IMR-90 (cell line): Measurements from ENCODE around the gene TPST1. TPM values are rescaled to one million over a fixed set of nuclear protein-coding genes. Genes with fewer than 3 reads are reported as not detected.

ENCODE experiments used
- ATAC-seq: fragments of 200-7000 bp; cut with Tn5 transposase; 2 replicates; pipeline ENCODE4 v1.9.1; 2020; ENCODE audit warnings: low read depth, mild to moderate bottlenecking, moderate library complexity
- BruUV-seq: library from RNA; stranded (reverse); fragments of 400-500 nt; replicated peaks from 2 replicates; lab custom pipeline; 2021; lab: Mats Ljungman, UMichigan
- CTCF ChIA-PET: fragments of 300-600 bp; formaldehyde crosslinking; extraction: SDS; loops from one replicate; lab custom pipeline; 2021; ENCODE audit warnings: antibody characterized with exemption; lab: Yijun Ruan, JAX
- POLR2A ChIA-PET: fragments of 300-600 bp; sonication (Branson Sonifier 250); formaldehyde crosslinking; loops from one replicate; lab custom pipeline; 2022; ENCODE audit warnings: antibody characterized with exemption; ENCODE audit not compliant: unreplicated experiment; lab: Charles Lee
- DNase-seq: peaks from one replicate; pipeline ENCODE4 v3.0.0; 2013
- H2AFZ ChIP-seq: replicated peaks from 2 replicates; pipeline ENCODE3; 2013; ENCODE audit warnings: low read length, mild to moderate bottlenecking; ENCODE audit not compliant: poor library complexity
- H2AK5ac ChIP-seq: 2 replicates; pipeline ENCODE4 v1.6.1; 2013; ENCODE audit warnings: low read depth, low read length, inconsistent platforms
- H2AK9ac ChIP-seq: replicated peaks from 2 replicates; pipeline ENCODE3; 2013; ENCODE audit warnings: mild to moderate bottlenecking, low read depth, low read length, moderate library complexity; ENCODE audit not compliant: poor library complexity
- H2BK120ac ChIP-seq: 2 replicates; pipeline ENCODE4 v1.6.1; 2013; ENCODE audit warnings: low read depth, low read length, inconsistent platforms
- H2BK15ac ChIP-seq: 3 replicates; pipeline ENCODE4 v1.6.1; 2013; ENCODE audit warnings: low read depth, low read length, inconsistent platforms
- H2BK20ac ChIP-seq: 2 replicates; pipeline ENCODE4 v1.6.1; 2013; ENCODE audit warnings: low read depth, mild to moderate bottlenecking, inconsistent platforms, low read length, moderate library complexity
- H2BK5ac ChIP-seq: 2 replicates; pipeline ENCODE4 v1.6.1; 2013; ENCODE audit warnings: mild to moderate bottlenecking, low read depth, low read length, inconsistent platforms; ENCODE audit not compliant: poor library complexity, severe bottlenecking
- H3K14ac ChIP-seq: replicated peaks from 2 replicates; pipeline ENCODE4 v1.6.1; 2013; ENCODE audit warnings: low read depth, low read length, inconsistent platforms
- H3K18ac ChIP-seq: 2 replicates; pipeline ENCODE4 v1.6.1; 2013; ENCODE audit warnings: low read depth, low read length, control low read depth
- H3K23ac ChIP-seq: 2 replicates; pipeline ENCODE4 v1.6.1; 2013; ENCODE audit warnings: low read depth, low read length, inconsistent platforms
- H3K27ac ChIP-seq: 2 replicates; pipeline ENCODE4 v1.5.1; 2013; ENCODE audit warnings: mild to moderate bottlenecking, control low read depth, low read length; ENCODE audit not compliant: insufficient read depth
- H3K27me3 ChIP-seq: 2 replicates; pipeline ENCODE4 v1.6.1; 2013; ENCODE audit warnings: low read length; ENCODE audit not compliant: control insufficient read depth, insufficient read depth
- H3K36me3 ChIP-seq: 2 replicates; pipeline ENCODE4 v1.6.1; 2013; ENCODE audit warnings: low read length, mixed read lengths; ENCODE audit not compliant: control insufficient read depth, insufficient read depth
- H3K4ac ChIP-seq: 2 replicates; pipeline ENCODE4 v1.6.1; 2013; ENCODE audit warnings: low read depth, low read length, inconsistent platforms
- H3K4me1 ChIP-seq: 2 replicates; pipeline ENCODE4 v1.6.1; 2013; ENCODE audit warnings: low read length, mixed read lengths; ENCODE audit not compliant: control insufficient read depth, insufficient read depth
- H3K4me2 ChIP-seq: 2 replicates; pipeline ENCODE4 v1.6.1; 2013; ENCODE audit warnings: low read depth, mild to moderate bottlenecking, control low read depth, low read length, moderate library complexity
- H3K4me3 ChIP-seq: 2 replicates; pipeline ENCODE4 v1.5.1; 2013; ENCODE audit warnings: low read depth, mild to moderate bottlenecking, control low read depth, low read length, moderate library complexity; ENCODE audit not compliant: insufficient read depth
- H3K56ac ChIP-seq: 2 replicates; pipeline ENCODE4 v1.6.1; 2013; ENCODE audit warnings: low read length, inconsistent platforms; ENCODE audit not compliant: insufficient read depth; ENCODE audit errors: extremely low read depth
- H3K79me1 ChIP-seq, 2 experiments: 2 replicates each; pipeline ENCODE4 v1.6.1; 2013; ENCODE audit warnings: low read length in 2 of 2, inconsistent platforms in 1 of 2, low read depth in 1 of 2
- H3K9ac ChIP-seq: 2 replicates; pipeline ENCODE4 v1.6.1; 2013; ENCODE audit warnings: low read depth, low read length, control low read depth
- H3K9me1 ChIP-seq: 2 replicates; pipeline ENCODE4 v1.6.1; 2013; ENCODE audit warnings: low read length, inconsistent platforms; ENCODE audit not compliant: insufficient read depth
- H3K9me3 ChIP-seq: 2 replicates; pipeline ENCODE4 v1.6.1; 2013; ENCODE audit warnings: low read length; ENCODE audit not compliant: control insufficient read depth, insufficient read depth
- H4K20me1 ChIP-seq: 2 replicates; pipeline ENCODE4 v1.6.1; 2013; ENCODE audit warnings: low read length, inconsistent platforms; ENCODE audit not compliant: insufficient read depth
- H4K5ac ChIP-seq: 2 replicates; pipeline ENCODE4 v1.6.1; 2013; ENCODE audit warnings: mild to moderate bottlenecking, low read depth, low read length, control low read depth
- H4K8ac ChIP-seq, 2 experiments: 2 replicates each; pipeline ENCODE4 v1.6.1; 2013; ENCODE audit warnings: low read depth in 2 of 2, low read length in 2 of 2, control low read depth in 1 of 2, inconsistent platforms in 1 of 2
- H4K91ac ChIP-seq: 2 replicates; pipeline ENCODE4 v1.6.1; 2013; ENCODE audit warnings: low read depth, low read length, inconsistent platforms; ENCODE audit not compliant: insufficient read depth
- BHLHE40 ChIP-seq: fragments of 150-350 bp; IDR thresholded peaks from 2 replicates; pipeline ENCODE4 v1.6.1; 2016; ENCODE audit warnings: mild to moderate bottlenecking, low read depth, low read length
- CHD1 ChIP-seq: IDR thresholded peaks from 2 replicates; pipeline ENCODE4 v1.6.1; 2012; ENCODE audit warnings: low read depth, low read length, improper control_type of control experiment
- MAZ ChIP-seq: IDR thresholded peaks from 2 replicates; pipeline ENCODE4 v1.6.1; 2012; ENCODE audit warnings: low read depth, mild to moderate bottlenecking, low read length, improper control_type of control experiment, moderate library complexity, borderline replicate concordance
- RCOR1 ChIP-seq: IDR thresholded peaks from 2 replicates; pipeline ENCODE4 v1.6.1; 2012; ENCODE audit warnings: mild to moderate bottlenecking, low read length, improper control_type of control experiment; ENCODE audit not compliant: insufficient replicate concordance
- whole genome bisulfite sequencing, 2 experiments: methylation state at CpG; one replicate each; pipeline versions ENCODE4 v1.1.5 to v1.1.7; 2013; ENCODE audit warnings: missing lambda C conversion rate in 2 of 2; ENCODE audit not compliant: insufficient read length in 1 of 2; ENCODE audit errors: extremely low coverage in 2 of 2; 5-methylcytosine and 5-hydroxymethylcytosine counted together
- dilution Hi-C: fragments of 300-500 bp; cut with HindIII; formaldehyde crosslinking; loops from one replicate; pipeline ENCODE4 v1.14.3; 2018; ENCODE audit warnings: low sequenced_read_pairs; ENCODE audit not compliant: unreplicated experiment
- in situ Hi-C: fragments of 300-500 bp; cut with MboI; formaldehyde crosslinking; loops from 3 replicates; pipeline ENCODE4 v1.14.3; 2019; ENCODE audit warnings: low sequenced_read_pairs, inconsistent platforms, mixed read lengths
- intact Hi-C: fragments of 100-400 bp; cut with micrococcal nuclease; formaldehyde crosslinking; loops from 2 replicates; pipeline ENCODE4 v1.10.0; 2022
- polyA plus RNA-seq, 3 experiments: library from polyadenylated mRNA; depleted of rRNA; stranded (reverse); fragments of >200 nt; gene quantifications; 2 replicates each; pipeline ENCODE4 v1.2.3, GENCODE V29; 2012; ENCODE audit warnings: low replicate concordance in 1 of 3
- total RNA-seq: library from RNA; depleted of rRNA; stranded (reverse); fragments of >200 nt; gene quantifications from 2 replicates; pipeline ENCODE4 v1.2.3, GENCODE V29; 2012
- TF ChIP-seq, protein P1 (sequence below): fragments of 150-350 bp; IDR thresholded peaks from 2 replicates; pipeline ENCODE4 v1.6.1; 2016; ENCODE audit warnings: low read depth, mild to moderate bottlenecking, low read length, moderate library complexity, borderline replicate concordance

The TPST1 gene
- total and polyA plus RNA-seq, 2 of the 4 experiments (the other 2 are of a cell fraction), result 37.7 to 58.6 TPM

DNA sequence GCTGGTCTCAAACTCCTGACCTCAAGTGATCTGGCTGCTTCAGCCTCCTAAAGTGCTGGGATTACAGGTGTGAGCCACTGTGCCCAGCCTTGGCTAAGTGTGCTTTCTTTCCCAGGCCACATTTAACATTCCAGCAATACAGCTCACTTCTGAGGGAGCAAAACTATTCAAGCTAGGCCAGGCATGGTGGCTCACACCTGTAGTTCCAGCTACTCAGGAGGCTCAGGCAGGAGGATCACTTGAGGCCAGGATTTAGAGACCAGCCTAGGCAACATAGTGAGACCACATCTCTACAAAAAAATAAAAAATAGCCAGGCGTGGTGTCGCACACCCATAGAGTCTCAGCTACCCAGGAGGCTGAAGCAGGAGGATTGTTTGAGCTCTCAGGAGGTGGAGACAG lies 23.3 kb upstream of the TPST1 start:
- no CpG with 5 or more reads among the region's 2 CpGs for WGBS, 2 experiments
- intact Hi-C loops, result no loop called here

More for the DNA sequence above, 23.3 kb upstream of the TPST1 start:
- ChIA-PET CTCF (no interaction called here), POLR2A (no interaction called here)
- Histone ChIP-seq H2BK5ac (no peak overlapping the region), H3K23ac (no peak overlapping the region), H2AFZ (no peak overlapping the region), H3K79me1 (no peaks in the 10 kb centered on the region), H3K9me3 (peaks cover 2% of the 10 kb centered on the region; the same call in 1 of the 2 replicates), H3K9ac (no peak overlapping the region), H3K18ac (no peak overlapping the region), H3K14ac (0 out of 2 replicates have a peak overlapping the region, but pooled peaks have one; percentile 13), H3K56ac (no peak overlapping the region), H2AK9ac (no peak overlapping the region), H3K27me3 (no peaks in the 10 kb centered on the region), H4K20me1 (no peaks in the 10 kb centered on the region), H2BK15ac (no peak overlapping the region), H4K8ac (no peak overlapping the region), H3K9me1 (no peaks in the 10 kb centered on the region), H3K4ac (peak overlapping the region; percentile 32; the same call in 1 of the 2 replicates), H3K4me2 (no peak overlapping the region), H3K4me1 (peaks cover 10% of the 10 kb centered on the region), H3K36me3 (no peaks in the 10 kb centered on the region), H4K5ac (no peak overlapping the region), H4K91ac (no peak overlapping the region), H3K4me3 (no peak overlapping the region), H3K27ac (no peak overlapping the region), H2BK120ac (no peak overlapping the region), H2BK20ac (peak overlapping the region; percentile 24; the same call in 1 of the 2 replicates), H2AK5ac (peak overlapping the region; percentile 65; the same call in 1 of the 2 replicates)
- in situ Hi-C loops, result no loop called here
- dilution Hi-C loops, result no loop called here
- ATAC-seq, result no peak
- no TSS peak for BruUV-seq
- DNase-seq, result no peak
- TF ChIP-seq RCOR1, result no peak
- no peak for TF ChIP-seq CHD1
- TF ChIP-seq BHLHE40, result no peak
- TF ChIP-seq, protein P1, sequence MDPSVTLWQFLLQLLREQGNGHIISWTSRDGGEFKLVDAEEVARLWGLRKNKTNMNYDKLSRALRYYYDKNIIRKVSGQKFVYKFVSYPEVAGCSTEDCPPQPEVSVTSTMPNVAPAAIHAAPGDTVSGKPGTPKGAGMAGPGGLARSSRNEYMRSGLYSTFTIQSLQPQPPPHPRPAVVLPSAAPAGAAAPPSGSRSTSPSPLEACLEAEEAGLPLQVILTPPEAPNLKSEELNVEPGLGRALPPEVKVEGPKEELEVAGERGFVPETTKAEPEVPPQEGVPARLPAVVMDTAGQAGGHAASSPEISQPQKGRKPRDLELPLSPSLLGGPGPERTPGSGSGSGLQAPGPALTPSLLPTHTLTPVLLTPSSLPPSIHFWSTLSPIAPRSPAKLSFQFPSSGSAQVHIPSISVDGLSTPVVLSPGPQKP, result no peak
- no peak for TF ChIP-seq MAZ
